H1 (cell line): ENCODE results near the gene TCN2. TPM values are rescaled to one million over a fixed set of nuclear protein-coding genes. Genes with fewer than 3 reads are reported as not detected.

Source experiments
- CTCF ChIA-PET: fragments of 300-600 bp; sonication (Branson Sonifier 250); formaldehyde crosslinking; loops from one replicate; lab custom pipeline; 2021; ENCODE audit not compliant: partially characterized antibody; lab: Charles Lee
- POLR2A ChIA-PET: fragments of 300-600 bp; sonication (Branson Sonifier 250); formaldehyde crosslinking; loops from one replicate; lab custom pipeline; 2021; ENCODE audit warnings: inconsistent platforms; ENCODE audit not compliant: partially characterized antibody; lab: Charles Lee
- DNase-seq, 2 experiments: peaks; one replicate each; pipeline versions ENCODE4 v3.0.0 to v3.0.0-alpha.2; 2010 to 2022; ENCODE audit warnings: low spot score in 2 of 2, low read depth in 1 of 2, mixed read lengths in 1 of 2
- FAIRE-seq: peaks from 2 replicates; lab custom pipeline; 2011; peaks lifted over from hg19 to GRCh38; lab: Jason Lieb, UNC
- H2AFZ ChIP-seq: 2 replicates; pipeline ENCODE4 v1.8.1; 2012; ENCODE audit warnings: low read length, inconsistent platforms
- H2AK5ac ChIP-seq: 2 replicates; pipeline ENCODE4 v1.6.1; 2013; ENCODE audit warnings: low read depth, low read length
- H2BK120ac ChIP-seq: replicated peaks from 2 replicates; pipeline ENCODE3; 2013; ENCODE audit warnings: low read depth, low read length, inconsistent platforms
- H2BK12ac ChIP-seq: 2 replicates; pipeline ENCODE4 v1.6.1; 2013; ENCODE audit warnings: low read depth, low read length
- H2BK15ac ChIP-seq: 2 replicates; pipeline ENCODE4 v1.6.1; 2013; ENCODE audit warnings: low read length
- H2BK20ac ChIP-seq: 2 replicates; pipeline ENCODE4 v1.6.1; 2013; ENCODE audit warnings: low read length
- H2BK5ac ChIP-seq: 2 replicates; pipeline ENCODE4 v1.6.1; 2013; ENCODE audit warnings: low read depth, low read length
- H3K14ac ChIP-seq: 2 replicates; pipeline ENCODE4 v1.6.1; 2013; ENCODE audit warnings: inconsistent platforms; ENCODE audit not compliant: insufficient read length
- H3K18ac ChIP-seq: 2 replicates; pipeline ENCODE4 v1.6.1; 2013; ENCODE audit warnings: low read length; ENCODE audit errors: extremely low read depth
- H3K23ac ChIP-seq: 2 replicates; pipeline ENCODE4 v1.6.1; 2013; ENCODE audit warnings: inconsistent platforms; ENCODE audit not compliant: insufficient read length
- H3K23me2 ChIP-seq: 2 replicates; pipeline ENCODE4 v1.6.1; 2013; ENCODE audit warnings: low read depth, low read length
- H3K27ac ChIP-seq: 2 replicates; pipeline ENCODE4 v1.6.1; 2011; ENCODE audit warnings: low read depth, low read length, inconsistent platforms
- H3K27me3 ChIP-seq, 4 experiments: replicated peaks in 1 of 4; 1 replicate in 1 of 4; 2 replicates in 3 of 4; pipeline versions ENCODE4 v1.6.1 to v1.8.1; 2011 to 2013; ENCODE audit warnings: low read length in 3 of 4, mild to moderate bottlenecking in 3 of 4, inconsistent platforms in 2 of 4, mixed read lengths in 2 of 4, moderate library complexity in 1 of 4; ENCODE audit not compliant: control insufficient read depth in 3 of 4, insufficient read depth in 3 of 4; ENCODE audit errors: extremely low read depth in 1 of 4
- H3K36me3 ChIP-seq, 4 experiments: 2 replicates each; pipeline versions ENCODE4 v1.6.1 to v1.8.1; 2011 to 2013; ENCODE audit warnings: mild to moderate bottlenecking in 4 of 4, low read length in 3 of 4, moderate library complexity in 2 of 4, control low read depth in 1 of 4, inconsistent platforms in 1 of 4; ENCODE audit not compliant: insufficient read depth in 4 of 4, control insufficient read depth in 2 of 4
- H3K4ac ChIP-seq: replicated peaks from 2 replicates; pipeline ENCODE3; 2013; ENCODE audit warnings: low read length, low read depth, mixed read lengths, inconsistent platforms; ENCODE audit not compliant: insufficient read length
- H3K4me1 ChIP-seq, 4 experiments: replicated peaks in 1 of 4; 1 replicate in 1 of 4; 2 replicates in 3 of 4; pipeline versions ENCODE4 v1.6.1 to v1.8.1; 2011 to 2013; ENCODE audit warnings: low read length in 3 of 4, inconsistent platforms in 2 of 4, mixed read lengths in 1 of 4; ENCODE audit not compliant: insufficient read depth in 4 of 4, control insufficient read depth in 3 of 4
- H3K4me2 ChIP-seq, 2 experiments: 2 replicates each; pipeline versions ENCODE4 v1.6.1 to v1.8.1; 2011 to 2013; ENCODE audit warnings: low read depth in 2 of 2, low read length in 2 of 2, control low read depth in 1 of 2, inconsistent platforms in 1 of 2, mild to moderate bottlenecking in 1 of 2; ENCODE audit not compliant: insufficient read depth in 1 of 2
- H3K4me3 ChIP-seq, 4 experiments: fragments of 200-600, 300-600 bp in 1 of 4; sonication (generic), shearing (Covaris generic), sonication (Bioruptor Twin) in 1 of 4; 2 replicates each; pipeline versions ENCODE4 v1.5.1 to v1.8.1; 2011 to 2016; ENCODE audit warnings: low read length in 4 of 4, low read depth in 3 of 4, control low read depth in 2 of 4, inconsistent platforms in 2 of 4, mild to moderate bottlenecking in 2 of 4, mixed read lengths in 1 of 4, moderate library complexity in 1 of 4; ENCODE audit not compliant: insufficient read depth in 2 of 4; ENCODE audit errors: extremely low read depth in 1 of 4
- H3K56ac ChIP-seq: replicated peaks from 2 replicates; pipeline ENCODE3; 2013; ENCODE audit warnings: low read depth, mild to moderate bottlenecking, mixed read lengths, low read length, inconsistent platforms; ENCODE audit not compliant: insufficient read length
- H3K79me1 ChIP-seq: 2 replicates; pipeline ENCODE4 v1.6.1; 2013; ENCODE audit warnings: low read depth, low read length, control low read depth
- H3K79me2 ChIP-seq, 2 experiments: 2 replicates each; pipeline versions ENCODE4 v1.6.1 to v1.8.1; 2012 to 2013; ENCODE audit warnings: low read length in 2 of 2, mild to moderate bottlenecking in 2 of 2, inconsistent platforms in 1 of 2; ENCODE audit not compliant: insufficient read depth in 2 of 2, control insufficient read depth in 1 of 2
- H3K9ac ChIP-seq, 4 experiments: replicated peaks in 1 of 4; 1 replicate in 1 of 4; 2 replicates in 3 of 4; pipeline versions ENCODE4 v1.6.1 to v1.8.1; 2011 to 2013; ENCODE audit warnings: low read depth in 3 of 4, low read length in 3 of 4, control low read depth in 2 of 4, mild to moderate bottlenecking in 2 of 4, moderate library complexity in 2 of 4, inconsistent platforms in 1 of 4; ENCODE audit errors: extremely low read depth in 1 of 4
- H3K9me3 ChIP-seq, 2 experiments: 2 replicates each; pipeline versions ENCODE4 v1.6.1 to v1.8.1; 2012 to 2013; ENCODE audit warnings: mild to moderate bottlenecking in 2 of 2, moderate library complexity in 2 of 2, control low read depth in 1 of 2, inconsistent platforms in 1 of 2, low read depth in 1 of 2, low read length in 1 of 2, mixed read lengths in 1 of 2; ENCODE audit not compliant: insufficient read depth in 2 of 2
- H4K20me1 ChIP-seq, 2 experiments: replicated peaks in 1 of 2; 2 replicates each; pipeline versions ENCODE3 to v1.8.1; 2011 to 2013; ENCODE audit warnings: inconsistent platforms in 2 of 2, low read length in 2 of 2, mild to moderate bottlenecking in 1 of 2; ENCODE audit not compliant: insufficient read depth in 2 of 2, control insufficient read depth in 1 of 2
- H4K5ac ChIP-seq: 2 replicates; pipeline ENCODE4 v1.6.1; 2013; ENCODE audit warnings: low read length, low read depth, mixed read lengths, inconsistent platforms; ENCODE audit not compliant: insufficient read length
- H4K8ac ChIP-seq: 2 replicates; pipeline ENCODE4 v1.8.0; 2013; ENCODE audit warnings: mild to moderate bottlenecking, moderate library complexity, low read length, inconsistent platforms; ENCODE audit not compliant: insufficient read depth; ENCODE audit errors: extremely low read depth
- H4K91ac ChIP-seq: replicated peaks from 2 replicates; pipeline ENCODE3; 2013; ENCODE audit warnings: low read length, mixed read lengths, inconsistent platforms; ENCODE audit not compliant: insufficient read length
- POLR2A ChIP-seq, 2 experiments: IDR thresholded peaks; 1 replicate in 1 of 2; 2 replicates in 1 of 2; pipeline ENCODE4 v1.6.1; 2011; ENCODE audit warnings: low read depth in 2 of 2, low read length in 2 of 2, mild to moderate bottlenecking in 2 of 2; ENCODE audit errors: control extremely low read depth in 1 of 2
- SAP30 ChIP-seq: fragments of 300-600 bp; sonication (generic); IDR thresholded peaks from 2 replicates; pipeline ENCODE4 v1.7.1; 2012; ENCODE audit warnings: low read length, moderate library complexity, mild to moderate bottlenecking, inconsistent platforms; ENCODE audit not compliant: insufficient read depth, insufficient replicate concordance
- WGBS, 2 experiments: shearing (Covaris generic) in 1 of 2; methylation state at CpG; one replicate each; pipeline versions ENCODE4 v1.1.6 to v1.1.7; 2013 to 2015; ENCODE audit warnings: low lambda C conversion rate in 2 of 2, mixed read lengths in 2 of 2, inconsistent platforms in 1 of 2, low coverage in 1 of 2, missing lambda C conversion rate in 1 of 2; ENCODE audit not compliant: insufficient replicate concordance in 2 of 2, insufficient coverage in 1 of 2, insufficient read length in 1 of 2; ENCODE audit errors: extremely low coverage in 1 of 2, missing lambda C conversion rate in 1 of 2; 5-methylcytosine and 5-hydroxymethylcytosine counted together
- polyA plus RNA-seq, 7 experiments: library from polyadenylated mRNA; depleted of rRNA in 3 of 7; stranded (reverse) in 5 of 7; unstranded in 2 of 7; fragments of >200 nt in 5 of 7; fragments of 200-250 nt in 2 of 7; gene quantifications; 1 replicate in 5 of 7; 2 replicates in 1 of 7; 4 replicates in 1 of 7; pipeline versions ENCODE4 v1.2.1 to v1.2.3, GENCODE V29; 2011 to 2013; ENCODE audit warnings: missing spikeins in 2 of 7, mixed read lengths in 2 of 7
- total RNA-seq: library from RNA; stranded (reverse); fragmentation: NEBNext Ultra II Directional; extraction: Animal tissue kit (Norgen Biotek cat#: 25700); gene quantifications from 2 replicates; pipeline ENCODE4 v1.2.1, GENCODE V29; 2021

The TCN2 gene
- total and polyA plus RNA-seq, 2 of the 8 experiments (the other 6 are each of a cell fraction or from before 2014, with no cell fraction given), result 30.0 to 87.8 TPM

DNA sequence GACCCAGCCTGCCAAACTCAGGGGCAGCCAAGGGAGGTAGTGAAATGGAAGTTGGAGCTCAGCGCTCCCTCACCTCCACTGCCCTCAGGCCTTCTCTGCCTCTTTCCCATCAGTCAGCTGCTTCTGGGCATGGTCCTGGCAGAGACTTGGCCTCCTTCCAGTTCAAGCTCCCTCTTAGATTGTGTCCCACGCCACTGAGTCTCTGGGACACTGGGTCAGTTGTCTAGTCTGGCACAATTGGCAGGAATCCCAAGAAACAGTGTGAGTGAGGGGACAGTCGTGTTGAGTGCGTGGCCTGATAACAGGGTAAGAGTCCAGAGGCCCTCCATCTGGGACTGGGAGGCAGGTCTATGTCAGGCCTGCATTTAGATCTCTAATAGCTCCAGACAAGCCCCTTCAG lies 21.5 kb downstream of the TCN2 start:
- H2BK120ac ChIP-seq, result no peak overlapping the region
- no peaks in the 10 kb centered on the region for H3K4me1 ChIP-seq
- CTCF ChIA-PET, result interaction anchor here (0.6 to 3.6 kb wide), 6 partner anchors 21 to 481 kb away, joined by 3 to 26 read pairs (median 4); partner anchors contain the start of gene TCN2
- no peak overlapping the region for H2BK20ac ChIP-seq
- H4K5ac ChIP-seq, result no peak overlapping the region
- 88% methylated on average over 3 of the region's 4 CpGs; no CpG with 5 or more reads in 1 of the 2 experiments for WGBS, 2 experiments
- H4K91ac ChIP-seq, result no peak overlapping the region
- no peak overlapping the region for H2BK12ac ChIP-seq
- no peak overlapping the region for H3K18ac ChIP-seq
- no peak for TF ChIP-seq SAP30
- peak in 1 of 2 experiments; percentile 23; a peak in 1 of 3 replicates for TF ChIP-seq POLR2A (IDR thresholded peaks at IDR 0.05; ENCODE audit: control extremely low read depth in 1 of 2, low read depth in 2 of 2, low read length in 2 of 2)
- POLR2A ChIA-PET, result interaction anchor here (0.5 to 1.2 kb wide), 5 partner anchors 8 to 38 kb away, joined by 3 to 4 read pairs (median 3); partner anchors contain the start of gene TCN2
- no peak overlapping the region for H3K56ac ChIP-seq
- H3K9ac ChIP-seq, result no peak overlapping the region
- no peak overlapping the region for H3K23ac ChIP-seq
- H3K79me1 ChIP-seq, result no peaks in the 10 kb centered on the region
- H2BK15ac ChIP-seq, result no peak overlapping the region
- no peaks in the 10 kb centered on the region for H3K23me2 ChIP-seq
- no peak overlapping the region for H2BK5ac ChIP-seq
- H2AK5ac ChIP-seq, result no peak overlapping the region
- DNase-seq, result no peak
- peaks cover 0 to 9% (median 0%) of the 10 kb centered on the region in 4 experiments; a peak in 2 of 8 replicates for H3K36me3 ChIP-seq
- H3K4me3 ChIP-seq, result no peak overlapping the region
- no peak overlapping the region for H3K4ac ChIP-seq
- no peak overlapping the region for H3K27ac ChIP-seq
- no peak overlapping the region for H3K4me2 ChIP-seq
- H2AFZ ChIP-seq, result no peak overlapping the region
- no peak for FAIRE-seq
- H3K79me2 ChIP-seq, result no peaks in the 10 kb centered on the region
- H4K20me1 ChIP-seq, result peaks cover 0 to 2% of the 10 kb centered on the region in 2 experiments
- H4K8ac ChIP-seq, result no peak overlapping the region
- no peaks in the 10 kb centered on the region for H3K27me3 ChIP-seq
- H3K14ac ChIP-seq, result no peak overlapping the region
- H3K9me3 ChIP-seq, result peaks cover 0 to 5% of the 10 kb centered on the region in 2 experiments; a peak in 1 of 4 replicates
